Esophagus muscularis mucosa (tissue), 4 donors: Measurements from ENCODE around the gene TTI1. TPM values are rescaled to one million over a fixed set of nuclear protein-coding genes. Genes with fewer than 3 reads are reported as not detected.
"Not testable (repeated sequence)": the region's sequence is repeated elsewhere in the genome, so short reads cannot be mapped to it uniquely, and the experiment has no call there.

Experiments used
- DNase-seq: peaks from one replicate; pipeline ENCODE4 v3.0.0-alpha.2; 2017; ENCODE audit errors: extremely low spot score
- H3K27ac ChIP-seq, 4 donors: fragments of 200-600 bp; sonication (generic); replicated peaks in 1 of 4; 1 replicate in 3 of 4; 2 replicates in 1 of 4; pipeline ENCODE4 v1.5.1; 2016 to 2019; ENCODE audit warnings: mild to moderate bottlenecking in 1 of 4
- H3K27me3 ChIP-seq, 4 donors: fragments of 200-600 bp; sonication (generic); one replicate each; pipeline versions ENCODE4 v1.5.1 to v1.6.0; 2016 to 2019
- H3K36me3 ChIP-seq, 4 donors: fragments of 200-600 bp; sonication (generic); one replicate each; pipeline ENCODE4 v1.5.1; 2016 to 2019
- H3K4me1 ChIP-seq, 4 donors: fragments of 200-600 bp; sonication (generic); one replicate each; pipeline ENCODE4 v1.5.1; 2016 to 2019
- H3K4me3 ChIP-seq, 4 donors: fragments of 200-600 bp; sonication (generic); 1 replicate in 2 of 4; 2 replicates in 2 of 4; pipeline ENCODE4 v1.5.1; 2016 to 2019; ENCODE audit warnings: mild to moderate bottlenecking in 4 of 4, moderate library complexity in 1 of 4
- H3K9me3 ChIP-seq, 4 donors: fragments of 200-600 bp; sonication (generic); 1 replicate in 3 of 4; 2 replicates in 1 of 4; pipeline ENCODE4 v1.5.1; 2016 to 2019
- EP300 ChIP-seq: sonication (generic); formaldehyde crosslinking; IDR thresholded peaks from one replicate; pipeline ENCODE4 v1.6.1; 2017; ENCODE audit warnings: antibody characterized with exemption
- POLR2A ChIP-seq: fragments of 450-650 bp; IDR thresholded peaks from one replicate; pipeline ENCODE4 v1.6.1; 2017; ENCODE audit warnings: antibody characterized with exemption, moderate library complexity, mild to moderate bottlenecking, low read depth
- POLR2AphosphoS5 ChIP-seq, 2 donors: sonication (generic); formaldehyde crosslinking; IDR thresholded peaks; one replicate each; pipeline ENCODE4 v1.6.1; 2017; ENCODE audit warnings: antibody characterized with exemption in 2 of 2
- WGBS: methylation state at CpG from one replicate; pipeline ENCODE4 v1.1.5; 2018; 5-methylcytosine and 5-hydroxymethylcytosine counted together
- intact Hi-C: fragments of 100-400 bp; cut with DNase I; formaldehyde crosslinking; loops from one replicate; pipeline ENCODE4 v1.15.1; 2023
- total RNA-seq, 4 donors: library from RNA; depleted of rRNA; stranded (reverse); fragments of >200 nt; gene quantifications; one replicate each; pipeline versions ENCODE4 v1.1.0 to v1.2.1, GENCODE V29; 2016
- TF ChIP-seq, protein P1 (sequence below), 3 experiments: fragments of 200-600 bp in 2 of 3; fragments of 450-650 bp in 1 of 3; sonication (generic) in 2 of 3; IDR thresholded peaks; one replicate each; pipeline ENCODE4 v1.5.1; 2017 to 2019; ENCODE audit warnings: antibody characterized with exemption in 3 of 3, mild to moderate bottlenecking in 2 of 3, moderate library complexity in 1 of 3

TTI1 gene
- total RNA-seq, 4 donors from 2014 or later: 11.3 to 14.3 (median 12.4) TPM

DNA sequence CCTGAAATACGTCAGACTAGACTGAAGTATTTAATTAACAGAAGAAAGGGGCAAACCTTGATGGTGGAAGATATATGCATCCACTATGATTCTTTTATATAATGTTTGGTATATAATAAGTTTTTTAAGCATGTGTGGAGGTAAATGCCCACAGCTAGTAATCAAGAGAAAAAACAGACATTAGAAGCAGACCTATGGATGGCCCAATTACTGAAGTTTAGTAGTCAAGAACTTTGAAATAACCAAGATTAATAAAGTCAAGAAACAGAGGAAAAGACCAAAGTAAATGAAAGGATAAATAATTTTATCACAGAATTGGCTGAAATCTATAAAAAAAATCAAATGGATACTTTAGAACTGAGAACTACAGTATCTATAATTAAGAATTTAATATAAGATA is 15.3 kb downstream of the TTI1 start:
- 100% methylated on average over 1 of the region's 1 CpG for WGBS
- Histone ChIP-seq H3K9me3 (peaks cover 0 to 15% (median 5%) of the 10 kb centered on the region in 4 donors), H3K27ac (no peak overlapping the region), H3K27me3 (no peaks in the 10 kb centered on the region), H3K4me1 (peaks cover 0 to 6% (median 2%) of the 10 kb centered on the region in 4 donors), H3K36me3 (peaks cover 17 to 39% (median 26%) of the 10 kb centered on the region in 4 donors), H3K4me3 (no peak overlapping the region)
- DNase-seq: no peak
- intact Hi-C loops: no loop called here
- TF ChIP-seq POLR2A (no peak), EP300 (no peak), POLR2AphosphoS5 (IDR thresholded peaks at IDR 0.05) (no peak)
- TF ChIP-seq, protein P1, sequence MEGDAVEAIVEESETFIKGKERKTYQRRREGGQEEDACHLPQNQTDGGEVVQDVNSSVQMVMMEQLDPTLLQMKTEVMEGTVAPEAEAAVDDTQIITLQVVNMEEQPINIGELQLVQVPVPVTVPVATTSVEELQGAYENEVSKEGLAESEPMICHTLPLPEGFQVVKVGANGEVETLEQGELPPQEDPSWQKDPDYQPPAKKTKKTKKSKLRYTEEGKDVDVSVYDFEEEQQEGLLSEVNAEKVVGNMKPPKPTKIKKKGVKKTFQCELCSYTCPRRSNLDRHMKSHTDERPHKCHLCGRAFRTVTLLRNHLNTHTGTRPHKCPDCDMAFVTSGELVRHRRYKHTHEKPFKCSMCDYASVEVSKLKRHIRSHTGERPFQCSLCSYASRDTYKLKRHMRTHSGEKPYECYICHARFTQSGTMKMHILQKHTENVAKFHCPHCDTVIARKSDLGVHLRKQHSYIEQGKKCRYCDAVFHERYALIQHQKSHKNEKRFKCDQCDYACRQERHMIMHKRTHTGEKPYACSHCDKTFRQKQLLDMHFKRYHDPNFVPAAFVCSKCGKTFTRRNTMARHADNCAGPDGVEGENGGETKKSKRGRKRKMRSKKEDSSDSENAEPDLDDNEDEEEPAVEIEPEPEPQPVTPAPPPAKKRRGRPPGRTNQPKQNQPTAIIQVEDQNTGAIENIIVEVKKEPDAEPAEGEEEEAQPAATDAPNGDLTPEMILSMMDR (IDR thresholded peaks at IDR 0.05): no peak

DNA sequence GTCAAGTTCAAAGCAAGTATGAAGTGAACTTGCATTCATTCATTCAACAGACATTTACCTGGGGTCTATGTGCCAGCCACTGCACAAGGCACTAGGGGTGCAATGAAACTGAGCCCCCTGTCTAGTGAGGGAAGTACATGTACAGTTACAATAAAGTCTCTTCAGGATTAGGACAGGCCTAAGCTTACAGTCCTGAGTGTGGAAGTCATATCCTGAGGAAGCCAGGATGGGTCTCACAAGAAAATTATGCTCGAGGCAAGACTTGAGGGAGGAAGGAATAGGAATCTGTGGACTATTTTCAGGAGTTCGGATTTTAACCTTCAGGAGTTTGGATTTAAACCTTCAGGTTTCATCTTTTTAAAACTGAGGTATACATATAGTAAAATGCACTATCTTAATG is 19.4 kb downstream of the TTI1 start:
- intact Hi-C loops: no loop called here
- no peaks in the 10 kb centered on the region for H3K27me3 ChIP-seq
- TF ChIP-seq, protein P1 (IDR thresholded peaks at IDR 0.05): no peak
- TF ChIP-seq POLR2A: no peak
- TF ChIP-seq POLR2AphosphoS5 (IDR thresholded peaks at IDR 0.05): no peak
- TF ChIP-seq EP300: no peak
- H3K27ac ChIP-seq: no peak overlapping the region
- H3K4me1 ChIP-seq: peaks cover 0 to 5% (median 0%) of the 10 kb centered on the region in 4 donors
- WGBS: 82% methylated on average over 2 of the region's 2 CpGs
- DNase-seq: no peak
- H3K36me3 ChIP-seq: peaks cover 30 to 64% (median 49%) of the 10 kb centered on the region in 4 donors
- peaks cover 0 to 15% (median 5%) of the 10 kb centered on the region in 4 donors for H3K9me3 ChIP-seq
- no peak overlapping the region for H3K4me3 ChIP-seq

DNA sequence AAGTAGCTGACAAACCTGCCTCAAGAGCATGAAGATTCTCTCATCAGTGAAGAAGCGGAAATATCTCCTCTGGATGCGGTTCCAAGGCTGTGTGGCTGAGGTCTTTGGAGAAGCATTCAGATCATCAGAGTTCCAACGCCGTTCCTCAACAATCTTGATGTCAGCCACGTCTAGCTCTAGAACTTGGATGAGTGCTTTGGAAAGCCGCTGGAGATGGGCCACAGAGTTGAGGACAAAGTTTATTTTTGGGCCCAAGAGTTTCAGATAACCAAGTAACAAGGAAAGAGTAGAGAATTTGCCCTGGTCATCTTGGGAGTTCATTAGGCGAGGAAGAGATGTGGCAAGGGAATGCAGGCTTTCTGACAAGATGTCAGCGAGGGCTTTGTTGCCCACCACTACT is 20.9 kb downstream of the TTI1 start:
- no peak for DNase-seq
- no peak overlapping the region for H3K4me3 ChIP-seq
- H3K9me3 ChIP-seq: peaks cover 0 to 1% (median 0%) of the 10 kb centered on the region in 4 donors
- peaks cover 0 to 5% (median 0%) of the 10 kb centered on the region in 4 donors for H3K4me1 ChIP-seq
- H3K36me3 ChIP-seq: peaks cover 17 to 53% (median 40%) of the 10 kb centered on the region in 4 donors
- no peak overlapping the region for H3K27ac ChIP-seq
- TF ChIP-seq, protein P1 (IDR thresholded peaks at IDR 0.05): no peak
- TF ChIP-seq EP300: no peak
- no peak for TF ChIP-seq POLR2A
- no peak for TF ChIP-seq POLR2AphosphoS5 (IDR thresholded peaks at IDR 0.05)
- intact Hi-C loops: no loop called here
- H3K27me3 ChIP-seq: no peaks in the 10 kb centered on the region
- 97% methylated on average over 8 of the region's 8 CpGs for WGBS

DNA sequence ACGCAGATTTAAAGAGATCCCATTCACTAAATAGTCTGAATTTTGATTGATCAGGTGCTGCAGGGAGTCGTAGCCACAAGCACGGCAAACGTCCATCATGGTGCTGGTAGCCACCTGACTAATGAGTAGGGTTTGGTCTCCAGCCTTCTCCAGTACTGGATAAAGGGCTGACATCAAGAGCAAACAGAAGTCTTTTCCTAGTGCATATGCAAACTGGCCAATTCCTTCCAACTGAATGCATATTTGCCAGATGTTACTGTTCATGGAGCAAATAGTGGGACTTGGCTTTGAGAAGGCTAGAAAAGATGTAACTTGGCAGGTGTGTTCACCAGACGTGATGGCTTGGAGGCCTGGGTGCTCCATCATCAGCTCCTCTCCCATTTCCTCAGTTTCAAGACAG is 21.6 kb downstream of the TTI1 start:
- H3K36me3 ChIP-seq: peaks cover 16 to 49% (median 37%) of the 10 kb centered on the region in 4 donors
- no peak overlapping the region for H3K4me3 ChIP-seq
- H3K9me3 ChIP-seq: no peaks in the 10 kb centered on the region
- peaks cover 0 to 5% (median 0%) of the 10 kb centered on the region in 4 donors for H3K4me1 ChIP-seq
- DNase-seq: no peak
- H3K27ac ChIP-seq: no peak overlapping the region
- TF ChIP-seq POLR2AphosphoS5 (IDR thresholded peaks at IDR 0.05): no peak
- TF ChIP-seq EP300: no peak
- TF ChIP-seq POLR2A: no peak
- TF ChIP-seq, protein P1 (IDR thresholded peaks at IDR 0.05): no peak
- intact Hi-C loops: no loop called here
- no peaks in the 10 kb centered on the region for H3K27me3 ChIP-seq
- WGBS: 83% methylated on average over 2 of the region's 5 CpGs

DNA sequence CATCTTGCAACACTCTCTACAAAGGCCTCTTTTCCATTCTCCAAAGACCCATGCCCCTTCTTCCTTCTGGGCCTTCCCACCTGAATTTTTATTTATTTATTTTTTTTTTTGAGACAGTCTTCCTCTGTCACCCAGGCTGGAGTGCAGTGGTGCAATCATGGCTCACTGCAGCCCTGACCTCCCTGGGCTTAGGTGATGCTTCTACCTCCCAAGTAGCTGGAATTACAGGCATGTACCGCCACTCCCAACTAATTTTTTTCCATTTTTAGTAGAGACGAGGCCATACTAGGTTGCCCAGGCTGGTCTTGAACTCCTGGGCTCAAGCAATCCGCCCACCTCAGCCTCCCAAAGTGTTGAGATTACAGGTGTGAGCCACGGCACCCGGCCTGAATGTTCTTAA is 23.8 kb downstream of the TTI1 start:
- H3K27me3 ChIP-seq, H3K4me3 ChIP-seq, H3K9me3 ChIP-seq, DNase-seq, H3K27ac ChIP-seq, H3K4me1 ChIP-seq, intact Hi-C loops: not testable (repeated sequence)
- 97% methylated on average over 5 of the region's 5 CpGs for WGBS
- H3K36me3 ChIP-seq: peaks cover 16 to 57% (median 41%) of the 10 kb centered on the region in 4 donors
